ENCODE data around the gene MCCC1.
"Not testable (repeated sequence)": the region's sequence is repeated elsewhere in the genome, so short reads cannot be mapped to it uniquely, and the experiment has no call there.

The MCCC1 gene

DNA sequence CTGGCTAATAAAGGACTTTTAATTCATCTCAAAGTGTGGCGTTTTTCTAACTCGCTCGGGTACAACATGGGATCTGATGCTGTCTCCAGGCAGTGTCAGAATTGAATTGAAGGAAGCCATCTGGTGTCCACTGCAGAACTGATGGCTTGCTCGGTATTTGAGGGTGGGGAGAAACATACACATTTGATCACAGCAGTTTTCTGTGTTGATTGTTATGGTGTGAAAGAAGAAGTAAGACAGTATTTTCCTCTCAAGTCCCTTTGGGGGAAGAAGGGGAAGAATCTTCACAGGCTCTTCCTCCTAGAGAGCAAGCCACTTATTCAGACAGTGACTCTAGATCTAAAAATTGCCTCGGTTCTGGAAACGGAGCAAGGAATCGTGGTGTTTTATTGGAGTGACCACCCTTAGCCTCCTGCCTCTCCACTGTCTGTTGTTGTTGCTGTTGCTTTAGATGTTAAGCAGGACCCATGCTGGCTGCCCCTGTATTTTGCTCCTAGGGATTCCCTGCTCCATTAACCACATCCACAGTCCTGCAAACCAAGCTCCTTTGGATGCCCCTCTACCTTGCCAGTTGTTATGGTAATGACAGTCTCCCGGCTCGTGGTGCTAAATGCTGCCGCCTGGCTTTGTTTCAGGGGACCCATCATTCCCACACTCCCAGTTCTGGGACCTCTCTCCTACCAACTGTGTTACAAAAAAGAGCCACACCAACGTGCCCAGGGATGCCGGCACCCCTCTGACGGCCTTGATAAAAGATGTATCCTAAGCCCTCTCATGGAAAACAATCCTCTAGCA is 15.3 kb upstream of the MCCC1 start:
- peak; percentile 68 for ATAC-seq
- peak; percentile 21; the same call in 1 of the 2 replicates for TF ChIP-seq TCF4 (CRISPR knock-in tag; IDR thresholded peaks at IDR 0.05; ENCODE audit: borderline replicate concordance)
- TF ChIP-seq, protein P1, sequence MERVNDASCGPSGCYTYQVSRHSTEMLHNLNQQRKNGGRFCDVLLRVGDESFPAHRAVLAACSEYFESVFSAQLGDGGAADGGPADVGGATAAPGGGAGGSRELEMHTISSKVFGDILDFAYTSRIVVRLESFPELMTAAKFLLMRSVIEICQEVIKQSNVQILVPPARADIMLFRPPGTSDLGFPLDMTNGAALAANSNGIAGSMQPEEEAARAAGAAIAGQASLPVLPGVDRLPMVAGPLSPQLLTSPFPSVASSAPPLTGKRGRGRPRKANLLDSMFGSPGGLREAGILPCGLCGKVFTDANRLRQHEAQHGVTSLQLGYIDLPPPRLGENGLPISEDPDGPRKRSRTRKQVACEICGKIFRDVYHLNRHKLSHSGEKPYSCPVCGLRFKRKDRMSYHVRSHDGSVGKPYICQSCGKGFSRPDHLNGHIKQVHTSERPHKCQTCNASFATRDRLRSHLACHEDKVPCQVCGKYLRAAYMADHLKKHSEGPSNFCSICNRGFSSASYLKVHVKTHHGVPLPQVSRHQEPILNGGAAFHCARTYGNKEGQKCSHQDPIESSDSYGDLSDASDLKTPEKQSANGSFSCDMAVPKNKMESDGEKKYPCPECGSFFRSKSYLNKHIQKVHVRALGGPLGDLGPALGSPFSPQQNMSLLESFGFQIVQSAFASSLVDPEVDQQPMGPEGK (CRISPR knock-in tag; IDR thresholded peaks at IDR 0.05; ENCODE audit: borderline replicate concordance) = no peak

DNA sequence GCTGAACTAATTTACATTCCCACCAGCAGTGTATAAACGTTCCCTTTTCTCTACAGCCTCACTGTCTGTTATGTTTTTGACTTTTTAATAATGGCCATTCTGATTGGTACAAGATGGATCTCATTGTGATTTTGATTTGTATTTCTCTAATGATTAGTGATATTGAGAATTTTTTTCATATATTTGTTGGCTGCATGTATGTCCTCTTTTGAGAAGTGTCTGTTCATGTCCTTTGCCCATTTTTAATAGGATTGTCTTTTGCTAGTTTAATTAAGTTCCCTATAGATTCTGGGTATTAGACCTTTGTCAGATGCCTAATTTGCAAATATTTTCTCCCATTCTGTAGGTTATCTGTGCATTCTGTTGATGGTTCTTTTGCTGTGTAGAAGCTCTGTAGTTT is 10.6 kb upstream of the MCCC1 start:
- ATAC-seq = not testable (repeated sequence)

GRCh38 chr3:183108470-183108869 is 9.2 kb upstream of the MCCC1 start:
- TF ChIP-seq CSRNP3 (CRISPR knock-in tag; IDR thresholded peaks at IDR 0.05) (no peak), ZNF565 (CRISPR knock-in tag; conservative IDR thresholded peaks at IDR 0.05; ENCODE audit: low read depth) (no peak)
- TF ChIP-seq, protein P2, sequence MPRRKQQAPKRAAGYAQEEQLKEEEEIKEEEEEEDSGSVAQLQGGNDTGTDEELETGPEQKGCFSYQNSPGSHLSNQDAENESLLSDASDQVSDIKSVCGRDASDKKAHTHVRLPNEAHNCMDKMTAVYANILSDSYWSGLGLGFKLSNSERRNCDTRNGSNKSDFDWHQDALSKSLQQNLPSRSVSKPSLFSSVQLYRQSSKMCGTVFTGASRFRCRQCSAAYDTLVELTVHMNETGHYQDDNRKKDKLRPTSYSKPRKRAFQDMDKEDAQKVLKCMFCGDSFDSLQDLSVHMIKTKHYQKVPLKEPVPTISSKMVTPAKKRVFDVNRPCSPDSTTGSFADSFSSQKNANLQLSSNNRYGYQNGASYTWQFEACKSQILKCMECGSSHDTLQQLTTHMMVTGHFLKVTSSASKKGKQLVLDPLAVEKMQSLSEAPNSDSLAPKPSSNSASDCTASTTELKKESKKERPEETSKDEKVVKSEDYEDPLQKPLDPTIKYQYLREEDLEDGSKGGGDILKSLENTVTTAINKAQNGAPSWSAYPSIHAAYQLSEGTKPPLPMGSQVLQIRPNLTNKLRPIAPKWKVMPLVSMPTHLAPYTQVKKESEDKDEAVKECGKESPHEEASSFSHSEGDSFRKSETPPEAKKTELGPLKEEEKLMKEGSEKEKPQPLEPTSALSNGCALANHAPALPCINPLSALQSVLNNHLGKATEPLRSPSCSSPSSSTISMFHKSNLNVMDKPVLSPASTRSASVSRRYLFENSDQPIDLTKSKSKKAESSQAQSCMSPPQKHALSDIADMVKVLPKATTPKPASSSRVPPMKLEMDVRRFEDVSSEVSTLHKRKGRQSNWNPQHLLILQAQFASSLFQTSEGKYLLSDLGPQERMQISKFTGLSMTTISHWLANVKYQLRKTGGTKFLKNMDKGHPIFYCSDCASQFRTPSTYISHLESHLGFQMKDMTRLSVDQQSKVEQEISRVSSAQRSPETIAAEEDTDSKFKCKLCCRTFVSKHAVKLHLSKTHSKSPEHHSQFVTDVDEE (CRISPR knock-in tag; IDR thresholded peaks at IDR 0.05) = 0 out of 2 replicates have a peak, but pooled peaks have one; percentile 2
- ATAC-seq = peak; percentile 68

- peak; percentile 85 for ATAC-seq
- TF ChIP-seq ZNF8 (CRISPR knock-in tag; IDR thresholded peaks at IDR 0.05) (peak; percentile 67), ESRRG (CRISPR knock-in tag; IDR thresholded peaks at IDR 0.05) (no peak), ISL1 (CRISPR knock-in tag; IDR thresholded peaks at IDR 0.05) (peak; percentile 86), ZC3H10 (CRISPR knock-in tag; IDR thresholded peaks at IDR 0.05) (peak; percentile 86; the same call in 1 of the 2 replicates), TCF4 (CRISPR knock-in tag; IDR thresholded peaks at IDR 0.05; ENCODE audit: borderline replicate concordance) (peak; percentile 85), ZNF565 (CRISPR knock-in tag; conservative IDR thresholded peaks at IDR 0.05; ENCODE audit: low read depth) (no peak; the same call in 1 of the 2 replicates), CREB5 (CRISPR knock-in tag; IDR thresholded peaks at IDR 0.05; ENCODE audit: low read depth) (peak; percentile 97), SNAI2 (CRISPR knock-in tag; IDR thresholded peaks at IDR 0.05) (peak; percentile 97), ZNF70 (CRISPR knock-in tag; IDR thresholded peaks at IDR 0.05) (peak; percentile 78), CSRNP3 (CRISPR knock-in tag; IDR thresholded peaks at IDR 0.05) (peak; percentile 84), OSR1 (CRISPR knock-in tag; IDR thresholded peaks at IDR 0.05) (no peak), ZFP30 (CRISPR knock-in tag; IDR thresholded peaks at IDR 0.05) (no peak), ARNTL (CRISPR knock-in tag; IDR thresholded peaks at IDR 0.05; ENCODE audit: borderline replicate concordance, low read depth) (no peak), GLIS3 (CRISPR knock-in tag; IDR thresholded peaks at IDR 0.05) (peak; percentile 88; the same call in 1 of the 2 replicates), PPARA (CRISPR knock-in tag; IDR thresholded peaks at IDR 0.05; ENCODE audit: borderline replicate concordance) (no peak), ZFP3 (CRISPR knock-in tag; IDR thresholded peaks at IDR 0.05) (0 out of 2 replicates have a peak, but pooled peaks have one; percentile 25), TOX (CRISPR knock-in tag; IDR thresholded peaks at IDR 0.05; ENCODE audit: borderline replicate concordance) (no peak)
- TF ChIP-seq, protein P2 (CRISPR knock-in tag; IDR thresholded peaks at IDR 0.05) = peak; percentile 86; the same call in 1 of the 2 replicates
- TF ChIP-seq, protein P1 (CRISPR knock-in tag; IDR thresholded peaks at IDR 0.05; ENCODE audit: borderline replicate concordance) = no peak
These were observed 8.7 kb upstream of the MCCC1 start for GRCh38 chr3:183108001-183108449.

All from SK-N-SH treated with all-trans-retinoic acid at 6 μM for 48 hours (cell line).